Mesodermal cell (in vitro differentiated cells): ENCODE data around the gene POLK.
"Not testable (repeated sequence)": the region's sequence is repeated elsewhere in the genome, so short reads cannot be mapped to it uniquely, and the experiment has no call there.

ENCODE experiments used
- H3K27ac ChIP-seq: 2 replicates; pipeline ENCODE4 v1.7.0; 2013; ENCODE audit warnings: mild to moderate bottlenecking, low read depth, low read length, moderate library complexity; ENCODE audit not compliant: severe bottlenecking
- H3K36me3 ChIP-seq: 2 replicates; pipeline ENCODE4 v1.7.1; 2013; ENCODE audit warnings: mild to moderate bottlenecking, low read length, moderate library complexity; ENCODE audit not compliant: control insufficient read depth, insufficient read depth
- H3K4me1 ChIP-seq: one replicate; pipeline ENCODE4 v1.7.1; 2013; ENCODE audit warnings: mild to moderate bottlenecking, low read length; ENCODE audit not compliant: insufficient read depth, control insufficient read depth, poor library complexity, severe bottlenecking
- H3K4me3 ChIP-seq: 2 replicates; pipeline ENCODE4 v1.7.0; 2013; ENCODE audit warnings: low read length, control low read depth, mild to moderate bottlenecking; ENCODE audit not compliant: insufficient read depth, poor library complexity, severe bottlenecking; ENCODE audit errors: extremely low read depth
- H3K9me3 ChIP-seq: 2 replicates; pipeline ENCODE4 v1.7.1; 2013; ENCODE audit warnings: mild to moderate bottlenecking, low read length, moderate library complexity; ENCODE audit not compliant: control insufficient read depth
- WGBS, 2 experiments: methylation state at CpG; one replicate each; pipeline ENCODE4 v1.1.5; 2013; ENCODE audit warnings: missing lambda C conversion rate in 2 of 2; ENCODE audit not compliant: insufficient coverage in 2 of 2; 5-methylcytosine and 5-hydroxymethylcytosine counted together

The POLK gene

GRCh38 chr5:75603371-75603770, 91.7 kb downstream of the POLK start:
- no peaks in the 10 kb centered on the region for H3K9me3 ChIP-seq
- H3K4me1 ChIP-seq, result peaks cover 27% of the 10 kb centered on the region
- no peak overlapping the region for H3K4me3 ChIP-seq
- H3K27ac ChIP-seq, result peak overlapping the region; percentile 25
- no peaks in the 10 kb centered on the region for H3K36me3 ChIP-seq

- 100% methylated on average over 1 of the region's 2 CpGs for WGBS, 2 experiments
- Histone ChIP-seq H3K36me3 (no peaks in the 10 kb centered on the region), H3K4me1 (peaks cover 27% of the 10 kb centered on the region), H3K9me3 (no peaks in the 10 kb centered on the region), H3K27ac (peak overlapping the region; percentile 25), H3K4me3 (no peak overlapping the region)
These were observed 92.1 kb downstream of the POLK start for GRCh38 chr5:75603821-75604220.

DNA sequence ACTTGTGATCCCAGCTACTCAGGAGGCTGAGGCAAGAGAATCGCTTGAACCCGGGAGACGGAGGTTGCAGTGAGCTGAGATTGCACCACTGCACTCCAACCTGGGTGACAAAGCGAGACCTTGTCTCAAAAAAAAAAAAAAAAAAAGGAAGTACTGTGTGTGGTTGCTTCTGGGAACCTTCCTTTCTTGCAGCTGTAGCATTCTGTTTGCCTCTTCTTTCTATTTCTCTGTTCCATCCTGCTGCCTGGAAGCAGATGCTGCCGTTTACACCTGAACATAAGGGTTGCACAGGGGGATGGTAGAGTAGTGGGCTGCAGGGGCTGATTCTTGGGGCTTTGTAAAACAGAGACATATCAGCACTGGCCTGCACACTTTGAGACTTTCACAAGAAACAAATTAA, 95.7 kb downstream of the POLK start:
- H3K4me1 ChIP-seq, result peaks cover 21% of the 10 kb centered on the region
- H3K4me3 ChIP-seq, H3K36me3 ChIP-seq, H3K27ac ChIP-seq, H3K9me3 ChIP-seq: not testable (repeated sequence)
- WGBS, 2 experiments, result 82% methylated on average over 3 of the region's 5 CpGs; no CpG with 5 or more reads in 1 of the 2 experiments

DNA sequence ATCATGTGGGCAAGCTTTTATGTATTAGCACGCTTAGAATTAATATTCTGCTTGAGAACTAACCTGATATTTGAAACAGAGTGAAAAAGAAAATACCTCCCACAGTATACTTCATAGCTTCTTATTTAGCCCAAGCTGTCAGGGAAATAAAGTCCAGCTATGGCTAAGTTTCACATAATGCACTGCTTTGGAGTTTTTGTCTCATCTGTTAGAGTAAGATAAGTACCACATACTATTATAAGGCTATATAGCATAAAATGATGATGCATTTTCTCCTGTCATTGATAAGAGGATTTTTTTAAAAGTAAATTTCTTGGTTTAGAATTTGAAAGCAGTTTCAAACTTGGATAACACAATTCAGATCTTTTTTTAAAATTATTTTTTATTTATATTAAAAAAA, 97.2 kb downstream of the POLK start:
- Histone ChIP-seq H3K36me3 (no peaks in the 10 kb centered on the region), H3K9me3 (no peaks in the 10 kb centered on the region), H3K4me1 (peaks cover 11% of the 10 kb centered on the region), H3K4me3 (no peak overlapping the region), H3K27ac (no peak overlapping the region)
- no CpG with 5 or more reads among the region's 1 CpG for WGBS, 2 experiments

DNA sequence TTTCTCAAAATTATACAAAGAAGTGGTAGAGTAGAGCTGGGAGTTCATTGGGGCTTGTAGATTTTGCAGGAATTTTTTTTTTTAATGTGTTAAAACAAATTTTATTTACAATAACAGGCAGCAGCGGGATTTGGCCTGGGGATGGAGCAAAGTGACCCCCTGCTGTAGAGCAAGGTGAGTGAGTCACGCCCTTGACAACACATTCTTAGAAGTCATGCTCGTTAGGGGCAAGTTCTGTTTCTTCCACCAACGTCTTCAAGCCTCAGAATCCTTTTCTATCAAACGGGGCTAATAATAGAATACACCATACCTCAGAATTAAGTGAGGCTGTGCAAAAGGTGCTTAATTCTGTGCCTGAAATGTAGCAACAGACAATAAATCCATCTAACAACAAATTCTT, 98.5 kb downstream of the POLK start:
- Histone ChIP-seq H3K36me3 (no peaks in the 10 kb centered on the region), H3K27ac (no peak overlapping the region), H3K4me3 (no peak overlapping the region), H3K9me3 (no peaks in the 10 kb centered on the region), H3K4me1 (peaks cover 9% of the 10 kb centered on the region)
- WGBS, 2 experiments, result 0 to 73% methylated on average over 1 to 2 of the region's 5 CpGs

- H3K9me3 ChIP-seq, H3K27ac ChIP-seq, H3K4me1 ChIP-seq, H3K36me3 ChIP-seq: not testable (repeated sequence)
- 37 to 43% methylated on average over 3 to 4 of the region's 11 CpGs for WGBS, 2 experiments
- H3K4me3 ChIP-seq, result peak overlapping the region; percentile 35
These were observed 99.2 kb downstream of the POLK start for GRCh38 chr5:75610859-75611310.

DNA sequence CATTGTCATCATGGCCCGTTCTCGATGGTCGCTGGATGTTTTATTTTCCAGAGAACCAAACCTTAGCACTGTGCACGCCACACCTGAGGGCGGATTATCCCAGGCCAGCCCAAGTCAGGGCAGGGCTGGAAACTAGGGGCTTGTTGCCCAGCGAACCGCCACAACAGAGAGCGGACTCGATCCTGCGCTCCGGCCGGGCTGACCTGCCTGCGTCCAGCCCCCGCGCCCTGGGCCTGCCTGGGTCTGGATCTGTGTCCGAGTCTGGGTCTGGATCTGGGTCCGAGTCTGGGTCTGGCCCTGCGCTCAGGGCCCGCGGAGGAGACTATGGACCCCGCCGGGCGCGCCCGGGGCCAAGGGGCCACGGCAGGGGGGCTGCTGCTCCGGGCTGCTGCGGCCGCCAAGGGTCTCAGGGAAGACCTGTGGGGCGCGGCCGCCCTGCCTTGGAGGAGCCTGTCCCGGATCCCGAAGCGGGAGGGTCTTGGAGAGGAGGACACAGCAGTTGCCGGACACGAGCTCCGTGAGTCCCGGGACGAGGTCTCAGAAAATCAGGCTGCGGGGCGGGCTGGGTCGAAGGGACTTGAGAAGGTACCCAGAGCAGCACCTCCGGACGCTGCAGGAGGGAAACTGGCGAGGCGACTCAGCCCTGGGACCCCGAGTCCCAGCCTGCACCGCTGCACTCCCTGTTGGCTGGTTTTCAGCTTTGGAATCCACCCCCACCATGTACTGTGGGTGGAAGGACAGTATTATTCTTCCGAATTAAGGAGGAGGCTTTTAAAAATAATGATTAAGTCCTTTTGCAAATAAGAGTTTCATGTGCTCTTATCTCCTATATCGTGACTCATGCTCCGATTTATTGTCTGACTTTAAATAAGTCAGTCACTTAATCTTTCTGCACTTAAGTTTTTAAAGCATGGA, 99.9 kb downstream of the POLK start, which contains the start of gene ANKDD1B:
Gene ANKDD1B (plus strand): TSS at position 143 of the 915 bp plus-strand sequence. CDS start 182 bp downstream, at position 325.
- H3K4me3 ChIP-seq, result peak within 1 kb of the TSS; percentile 35
- H3K9me3 ChIP-seq, result no peaks in the 10 kb centered on the region
- peak within 1 kb of the TSS; percentile 29 for H3K27ac ChIP-seq
- WGBS, 2 experiments, result 46 to 61% methylated on average over 43 to 48 of the region's 52 CpGs
- peaks cover 5% of the 10 kb centered on the region for H3K4me1 ChIP-seq
- H3K36me3 ChIP-seq, result no peaks in the 10 kb centered on the region

DNA sequence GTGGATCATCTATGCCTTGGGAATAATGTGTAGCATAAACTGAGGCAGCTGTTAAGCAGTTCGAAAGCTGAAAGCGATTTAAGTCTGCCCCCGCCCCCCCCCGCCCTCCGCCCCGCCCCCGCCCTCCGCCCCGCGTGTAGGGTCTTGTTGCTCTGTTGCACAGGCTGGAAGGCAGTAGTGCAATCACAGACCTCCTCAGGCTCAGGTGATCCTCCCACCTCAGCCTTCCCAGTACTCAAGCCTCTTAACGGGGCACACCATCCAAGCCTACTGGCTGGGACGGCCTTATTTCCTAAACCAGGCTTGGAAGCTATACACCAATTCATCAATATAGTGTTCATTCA, 100.5 kb downstream of the POLK start:
- Histone ChIP-seq H3K4me1 (peaks cover 8% of the 10 kb centered on the region), H3K36me3 (no peaks in the 10 kb centered on the region), H3K4me3 (peak overlapping the region; percentile 35), H3K9me3 (no peaks in the 10 kb centered on the region), H3K27ac (no peak overlapping the region)
- WGBS, 2 experiments, result 28 to 75% methylated on average over 2 to 10 of the region's 12 CpGs

GRCh38 chr5:75612901-75613300, 101.2 kb downstream of the POLK start:
- Histone ChIP-seq H3K9me3 (no peaks in the 10 kb centered on the region), H3K36me3 (no peaks in the 10 kb centered on the region), H3K4me1 (peaks cover 9% of the 10 kb centered on the region), H3K27ac (no peak overlapping the region), H3K4me3 (no peak overlapping the region)
- 96 to 97% methylated on average over 3 of the region's 3 CpGs for WGBS, 2 experiments

- no peaks in the 10 kb centered on the region for H3K36me3 ChIP-seq
- H3K27ac ChIP-seq, result no peak overlapping the region
- H3K9me3 ChIP-seq, result no peaks in the 10 kb centered on the region
- 89% methylated on average over 1 of the region's 1 CpG; no CpG with 5 or more reads in 1 of the 2 experiments for WGBS, 2 experiments
- H3K4me1 ChIP-seq, result peaks cover 9% of the 10 kb centered on the region
- no peak overlapping the region for H3K4me3 ChIP-seq
These were observed 102.5 kb downstream of the POLK start for GRCh38 chr5:75614176-75614575.

DNA sequence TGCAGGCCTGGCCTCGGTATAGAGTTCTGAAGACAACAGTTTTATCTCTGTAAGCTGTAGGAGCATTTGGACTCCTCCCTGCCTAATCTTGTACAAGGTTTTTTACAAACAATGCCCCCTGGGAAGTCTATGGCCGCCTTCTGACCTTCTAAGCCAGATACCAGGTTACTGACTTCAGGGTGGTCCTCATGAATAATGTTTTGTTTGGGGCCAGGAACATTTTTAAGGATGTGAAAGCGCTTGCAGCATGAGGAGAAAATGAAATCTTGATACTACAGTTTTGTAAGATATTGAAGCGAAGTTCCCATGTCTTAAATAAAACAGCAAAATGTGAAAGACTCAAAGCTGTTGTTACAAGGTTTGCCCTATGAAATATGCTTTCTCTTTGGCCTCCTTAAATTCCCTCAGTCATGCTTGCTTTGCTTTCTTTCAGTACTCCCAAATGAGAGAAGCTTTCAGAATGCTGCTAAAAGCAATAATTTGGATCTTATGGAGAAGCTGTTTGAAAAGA, 104.7 kb downstream of the POLK start:
- Histone ChIP-seq H3K4me3 (no peak overlapping the region), H3K36me3 (no peaks in the 10 kb centered on the region), H3K4me1 (peaks cover 10% of the 10 kb centered on the region), H3K27ac (peak overlapping the region; percentile 47), H3K9me3 (no peaks in the 10 kb centered on the region)
- WGBS, 2 experiments, result 75 to 94% methylated on average over 2 to 4 of the region's 4 CpGs
